HCT116 (cell line): ENCODE data around the gene SERP1.

ENCODE experiments used
- TF ChIP-seq, protein P1 (sequence below): IDR thresholded peaks from 2 replicates; pipeline ENCODE4 v1.6.1; 2011; ENCODE audit warnings: mild to moderate bottlenecking, low read length, moderate library complexity; ENCODE audit not compliant: insufficient replicate concordance; ENCODE audit errors: extremely low read depth
- TF ChIP-seq, protein P2 (sequence below), 3 experiments: fragments of 200-600 bp in 1 of 3; sonication (generic) in 1 of 3; IDR thresholded peaks in 2 of 3; conservative IDR thresholded peaks in 1 of 3; 2 replicates each; pipeline ENCODE4 v1.5.1; 2012 to 2017; ENCODE audit warnings: low read depth in 2 of 3, low read length in 2 of 3, antibody characterized with exemption in 1 of 3, borderline replicate concordance in 1 of 3, control low read depth in 1 of 3, mild to moderate bottlenecking in 1 of 3, mixed read lengths in 1 of 3, mixed run types in 1 of 3, moderate library complexity in 1 of 3; ENCODE audit not compliant: insufficient read depth in 1 of 3
- TF ChIP-seq, protein P3 (sequence below): IDR thresholded peaks from 2 replicates; pipeline ENCODE4 v1.6.1; 2012

DNA sequence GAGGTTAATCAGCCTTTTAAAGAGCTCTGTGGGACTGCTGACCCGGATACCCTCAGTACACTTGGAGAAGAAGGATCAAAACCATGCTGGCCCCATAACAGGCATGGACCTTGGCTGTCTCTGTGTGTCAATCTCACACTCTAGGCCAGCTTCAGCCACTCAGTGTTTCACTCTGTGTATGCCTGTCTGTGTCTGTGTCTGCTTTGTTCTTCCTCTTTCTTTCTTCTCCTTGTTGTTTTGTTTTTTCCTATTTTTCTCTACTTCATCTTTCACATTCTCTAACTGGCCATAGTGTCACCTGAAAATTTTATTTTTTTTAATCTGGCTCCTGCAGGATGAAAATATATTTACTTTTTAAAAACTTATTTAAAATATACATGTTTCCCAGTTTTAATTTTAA lies 51.1 kb downstream of the SERP1 start:
- TF ChIP-seq, protein P1, sequence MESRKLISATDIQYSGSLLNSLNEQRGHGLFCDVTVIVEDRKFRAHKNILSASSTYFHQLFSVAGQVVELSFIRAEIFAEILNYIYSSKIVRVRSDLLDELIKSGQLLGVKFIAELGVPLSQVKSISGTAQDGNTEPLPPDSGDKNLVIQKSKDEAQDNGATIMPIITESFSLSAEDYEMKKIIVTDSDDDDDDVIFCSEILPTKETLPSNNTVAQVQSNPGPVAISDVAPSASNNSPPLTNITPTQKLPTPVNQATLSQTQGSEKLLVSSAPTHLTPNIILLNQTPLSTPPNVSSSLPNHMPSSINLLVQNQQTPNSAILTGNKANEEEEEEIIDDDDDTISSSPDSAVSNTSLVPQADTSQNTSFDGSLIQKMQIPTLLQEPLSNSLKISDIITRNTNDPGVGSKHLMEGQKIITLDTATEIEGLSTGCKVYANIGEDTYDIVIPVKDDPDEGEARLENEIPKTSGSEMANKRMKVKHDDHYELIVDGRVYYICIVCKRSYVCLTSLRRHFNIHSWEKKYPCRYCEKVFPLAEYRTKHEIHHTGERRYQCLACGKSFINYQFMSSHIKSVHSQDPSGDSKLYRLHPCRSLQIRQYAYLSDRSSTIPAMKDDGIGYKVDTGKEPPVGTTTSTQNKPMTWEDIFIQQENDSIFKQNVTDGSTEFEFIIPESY = no peak
- TF ChIP-seq, protein P2, sequence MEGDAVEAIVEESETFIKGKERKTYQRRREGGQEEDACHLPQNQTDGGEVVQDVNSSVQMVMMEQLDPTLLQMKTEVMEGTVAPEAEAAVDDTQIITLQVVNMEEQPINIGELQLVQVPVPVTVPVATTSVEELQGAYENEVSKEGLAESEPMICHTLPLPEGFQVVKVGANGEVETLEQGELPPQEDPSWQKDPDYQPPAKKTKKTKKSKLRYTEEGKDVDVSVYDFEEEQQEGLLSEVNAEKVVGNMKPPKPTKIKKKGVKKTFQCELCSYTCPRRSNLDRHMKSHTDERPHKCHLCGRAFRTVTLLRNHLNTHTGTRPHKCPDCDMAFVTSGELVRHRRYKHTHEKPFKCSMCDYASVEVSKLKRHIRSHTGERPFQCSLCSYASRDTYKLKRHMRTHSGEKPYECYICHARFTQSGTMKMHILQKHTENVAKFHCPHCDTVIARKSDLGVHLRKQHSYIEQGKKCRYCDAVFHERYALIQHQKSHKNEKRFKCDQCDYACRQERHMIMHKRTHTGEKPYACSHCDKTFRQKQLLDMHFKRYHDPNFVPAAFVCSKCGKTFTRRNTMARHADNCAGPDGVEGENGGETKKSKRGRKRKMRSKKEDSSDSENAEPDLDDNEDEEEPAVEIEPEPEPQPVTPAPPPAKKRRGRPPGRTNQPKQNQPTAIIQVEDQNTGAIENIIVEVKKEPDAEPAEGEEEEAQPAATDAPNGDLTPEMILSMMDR (IDR thresholded peaks at IDR 0.05 in 2 of 3, conservative IDR thresholded peaks at IDR 0.05 in 1 of 3; ENCODE audit: borderline replicate concordance in 1 of 3, insufficient read depth in 1 of 3, low read depth in 2 of 3, low read length in 2 of 3) = no peak
- TF ChIP-seq, protein P3, sequence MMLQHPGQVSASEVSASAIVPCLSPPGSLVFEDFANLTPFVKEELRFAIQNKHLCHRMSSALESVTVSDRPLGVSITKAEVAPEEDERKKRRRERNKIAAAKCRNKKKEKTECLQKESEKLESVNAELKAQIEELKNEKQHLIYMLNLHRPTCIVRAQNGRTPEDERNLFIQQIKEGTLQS = no peak
